Measurements from ENCODE around the gene TXK. TPM values are rescaled to one million over a fixed set of nuclear protein-coding genes. Genes with fewer than 3 reads are reported as not detected.
A peak's percentile ranks its signal among the peaks of the same experiment; 100 is the strongest.

TXK gene
- total RNA-seq, 1 experiment from 2014 or later = not detected

DNA sequence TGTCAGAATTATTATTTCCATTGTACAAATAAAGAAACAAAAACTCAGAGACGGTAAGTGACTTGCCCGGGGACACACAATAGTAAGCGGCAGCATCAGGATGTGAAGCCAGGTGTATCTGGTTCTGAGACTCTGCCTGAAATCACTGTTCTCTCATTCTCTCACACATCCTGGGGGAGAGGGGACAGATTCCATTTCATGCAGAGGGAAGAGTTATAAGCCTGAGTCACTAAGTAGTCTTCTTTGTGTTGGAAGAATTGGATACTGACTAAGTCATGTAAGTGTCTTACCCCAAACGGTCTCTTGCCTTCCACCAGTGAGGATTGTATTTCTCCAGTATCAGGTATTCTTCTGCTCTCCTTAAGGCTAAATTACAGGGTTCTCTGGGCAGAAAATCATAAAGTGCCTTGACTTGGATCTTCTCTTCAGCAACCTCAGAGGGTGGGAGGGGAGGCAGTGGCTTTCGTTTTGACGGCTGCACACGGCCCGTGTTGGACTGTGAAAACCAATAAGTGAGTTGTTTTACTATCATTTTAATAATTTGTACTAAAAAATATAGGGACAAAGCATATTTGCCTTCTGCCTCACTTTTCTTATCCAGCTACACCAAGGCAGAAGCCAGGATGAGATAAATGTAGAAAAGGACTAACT is 21.9 kb downstream of the TXK start:
- no peak for DNase-seq (ENCODE audit: low read depth)
- in situ Hi-C loops (cut with HindIII; ENCODE audit: low pct_unique_long_range_greater_than_20kb, low sequenced_read_pairs) = no loop called here

DNA sequence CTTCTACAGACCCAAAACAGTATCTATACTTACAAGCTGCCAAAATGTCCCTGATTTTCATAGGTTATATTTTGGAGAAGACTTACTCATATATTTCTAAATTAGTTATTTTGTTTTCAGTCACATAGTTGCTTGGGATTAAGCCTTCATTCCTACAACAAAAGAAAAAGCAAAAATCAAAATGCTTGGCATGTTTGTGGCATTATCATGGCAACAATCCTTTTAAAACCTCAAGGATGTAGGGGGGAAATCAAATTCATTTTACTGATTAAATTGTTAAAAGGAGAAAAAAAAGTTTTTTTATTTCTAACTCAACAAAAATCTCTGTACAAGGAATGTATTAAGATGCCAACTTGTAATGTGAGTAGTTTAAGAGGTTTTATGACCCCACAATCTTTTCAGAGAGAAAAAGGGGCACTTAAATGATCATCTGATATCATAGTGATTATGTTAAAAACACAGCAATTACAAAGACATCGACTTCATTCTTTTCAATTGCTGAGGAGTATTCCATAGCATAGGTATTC is 23.5 kb downstream of the TXK start:
- DNase-seq (ENCODE audit: low read depth) = no peak
- in situ Hi-C loops (cut with HindIII; ENCODE audit: low pct_unique_long_range_greater_than_20kb, low sequenced_read_pairs) = no loop called here

DNA sequence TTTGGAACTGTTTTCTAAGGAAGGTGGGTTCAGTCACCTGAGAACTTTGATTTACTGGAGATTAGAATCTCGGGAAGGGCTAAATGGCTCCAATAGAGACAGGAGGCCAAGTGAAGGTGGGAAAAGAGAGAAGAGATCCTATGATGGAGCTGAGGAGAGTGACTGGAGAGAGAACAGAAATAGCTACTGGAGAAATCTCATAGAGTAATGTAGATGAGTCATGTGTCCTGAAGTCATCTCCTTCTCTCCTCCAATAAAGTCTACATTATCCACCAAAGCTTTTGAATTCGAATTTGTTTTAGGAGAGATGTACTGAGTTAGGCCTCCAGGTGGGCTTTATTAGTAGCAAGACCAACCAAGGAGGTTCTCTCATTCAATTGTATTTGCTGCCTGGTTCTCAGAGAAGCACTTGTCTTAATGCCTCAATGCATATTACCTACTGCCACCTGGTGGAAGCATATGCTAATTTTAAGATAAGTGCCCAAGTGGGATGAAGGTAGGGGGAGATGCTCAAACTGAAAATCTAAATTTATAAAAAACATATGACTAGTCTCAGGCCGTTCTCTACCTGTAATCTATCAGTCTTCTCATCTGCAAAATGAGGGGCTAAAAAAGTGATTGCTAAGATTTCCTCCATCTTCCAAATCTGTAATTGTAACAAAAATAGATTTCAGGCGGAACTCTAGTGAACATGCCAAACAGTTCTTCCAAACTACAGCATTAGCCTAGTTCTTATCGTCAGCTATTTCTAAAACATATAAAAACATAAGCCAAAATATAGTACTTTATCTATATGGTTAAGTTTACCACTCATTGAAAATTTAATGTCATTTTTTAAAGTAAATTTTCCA is 24.4 kb downstream of the TXK start:
- in situ Hi-C loops (cut with HindIII; ENCODE audit: low pct_unique_long_range_greater_than_20kb, low sequenced_read_pairs) = no loop called here

DNA sequence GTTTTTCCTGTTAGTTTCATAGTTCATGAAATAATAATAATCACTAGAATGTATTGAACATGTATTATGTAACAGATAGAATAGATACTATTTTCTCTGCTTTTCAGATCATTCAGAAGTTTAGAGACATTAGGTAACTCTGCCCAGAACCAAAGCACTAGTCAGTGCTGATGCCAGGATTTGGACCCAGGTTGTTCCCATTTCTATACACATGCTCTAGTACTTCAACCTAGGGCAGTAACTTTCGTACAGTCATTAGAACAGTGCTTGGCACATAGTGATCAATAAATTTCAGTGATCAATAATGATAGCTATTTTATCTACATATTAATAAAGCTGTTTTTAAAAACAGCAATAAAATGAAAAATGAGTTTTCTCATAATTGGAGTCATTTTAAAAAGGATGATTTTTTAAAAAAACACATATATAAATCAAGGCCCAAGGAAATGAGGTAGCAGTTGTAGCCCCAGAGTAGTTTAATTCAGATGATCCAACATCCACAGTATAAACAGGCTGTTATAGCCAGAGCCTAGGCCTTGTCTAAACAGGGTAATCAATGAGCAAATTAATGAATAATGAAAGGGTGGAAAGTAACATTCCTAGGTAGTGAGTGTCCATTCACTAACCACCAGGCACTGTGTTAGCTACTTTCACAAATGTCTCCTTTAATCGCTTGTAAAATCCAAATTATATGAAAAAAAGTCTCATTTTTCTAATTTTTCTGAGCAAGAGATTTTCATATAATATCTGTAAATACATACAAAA is 25.6 kb downstream of the TXK start:
- in situ Hi-C loops (cut with HindIII; ENCODE audit: low pct_unique_long_range_greater_than_20kb, low sequenced_read_pairs) = no loop called here
- no peak for DNase-seq (ENCODE audit: low read depth)

More for the DNA sequence above, 24.4 kb downstream of the TXK start:
- peak; percentile 56 for DNase-seq (ENCODE audit: low read depth)

DNA sequence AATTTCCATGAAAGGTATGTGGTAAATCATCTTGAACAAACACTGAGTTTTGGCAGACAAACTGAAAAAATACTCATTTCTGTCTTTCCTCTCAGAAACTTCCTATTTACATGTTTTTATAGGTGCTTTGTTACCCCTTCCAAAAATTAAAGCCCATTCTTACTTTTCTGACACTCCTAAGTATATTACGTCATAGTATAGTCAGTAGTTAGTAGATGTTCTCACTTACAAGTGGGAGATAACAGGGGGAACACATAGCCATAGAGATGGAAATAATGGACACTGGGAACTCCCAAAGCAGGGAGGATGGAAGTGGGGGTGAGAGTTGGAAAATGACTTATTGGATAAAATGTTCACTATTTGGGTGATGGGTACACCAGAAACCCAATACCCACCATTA is 28.8 kb downstream of the TXK start:
- DNase-seq (ENCODE audit: low read depth) = no peak
- in situ Hi-C loops (cut with HindIII; ENCODE audit: low pct_unique_long_range_greater_than_20kb, low sequenced_read_pairs) = no loop called here

DNA sequence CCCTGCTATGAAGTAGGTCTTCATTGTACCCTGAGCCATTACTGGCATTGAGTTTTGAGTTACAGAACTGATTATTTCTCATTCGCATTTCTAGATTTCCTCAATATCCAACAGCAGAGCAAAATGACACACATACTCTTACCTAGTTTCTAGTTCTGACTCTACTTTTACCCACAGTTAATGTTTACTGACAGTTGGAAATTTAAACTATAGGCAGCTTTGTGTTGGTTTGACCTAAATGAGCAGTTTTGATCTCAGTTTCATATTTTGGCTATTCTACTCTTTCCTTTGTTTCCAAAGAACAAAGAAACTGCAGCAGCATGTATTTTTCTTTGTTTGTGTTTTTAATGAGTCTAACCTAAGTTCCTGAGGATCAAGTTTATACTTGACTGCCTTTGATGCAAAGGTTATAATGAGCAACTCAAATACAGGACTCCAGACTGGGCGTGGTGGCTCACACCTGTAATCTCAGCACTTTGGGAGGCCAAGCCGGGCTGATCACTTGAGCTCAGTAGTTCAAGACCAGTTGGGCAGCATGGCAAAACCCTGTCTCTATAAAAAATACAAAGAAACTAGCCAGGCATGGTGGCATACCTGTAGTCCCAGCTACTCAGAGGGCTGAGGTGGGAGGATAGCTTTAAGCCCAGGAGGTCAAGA is 30.4 kb downstream of the TXK start:
- in situ Hi-C loops (cut with HindIII; ENCODE audit: low pct_unique_long_range_greater_than_20kb, low sequenced_read_pairs) = no loop called here
- DNase-seq (ENCODE audit: low read depth) = no peak

DNA sequence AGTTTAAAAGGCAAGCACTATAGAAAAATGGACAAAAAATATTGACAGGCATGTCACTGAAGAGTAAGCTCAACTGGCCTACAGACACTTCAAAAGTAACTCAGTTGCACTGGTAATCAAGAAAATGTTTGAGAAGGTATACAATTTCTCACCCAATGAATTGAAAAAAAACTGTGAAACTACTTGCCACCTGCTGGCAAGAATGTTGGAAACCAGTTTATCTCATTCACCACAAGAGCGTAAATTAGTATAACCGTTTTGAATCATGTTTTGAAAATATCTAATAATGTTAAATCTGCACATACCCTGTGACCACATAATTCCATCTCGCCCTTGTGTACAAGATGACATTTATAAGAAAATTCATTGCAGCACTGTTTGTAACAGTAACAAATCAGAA is 31.7 kb downstream of the TXK start:
- in situ Hi-C loops (cut with HindIII; ENCODE audit: low pct_unique_long_range_greater_than_20kb, low sequenced_read_pairs) = no loop called here

DNA sequence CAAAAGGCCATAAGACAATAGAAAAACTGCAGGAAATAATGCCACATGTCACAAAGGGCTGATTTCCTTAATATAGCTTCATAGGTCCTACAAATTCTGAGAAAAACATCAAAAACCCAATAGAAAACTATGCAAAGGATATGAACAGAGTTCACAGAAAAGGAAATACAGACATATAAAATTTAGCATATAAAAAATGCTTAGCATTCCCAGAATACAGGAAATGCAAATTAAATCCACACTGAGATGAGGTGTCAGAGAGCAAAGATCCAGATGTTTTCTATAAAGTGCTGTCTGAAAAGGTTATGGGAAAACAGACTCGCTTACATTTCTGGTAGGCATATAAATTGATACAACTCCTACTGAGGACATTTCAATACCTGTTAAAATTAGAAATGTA is 33.8 kb downstream of the TXK start:
- no peak for DNase-seq (ENCODE audit: low read depth)
- in situ Hi-C loops (cut with HindIII; ENCODE audit: low pct_unique_long_range_greater_than_20kb, low sequenced_read_pairs) = no loop called here

More for the DNA sequence above, 31.7 kb downstream of the TXK start:
- DNase-seq (ENCODE audit: low read depth) = no peak

DNA sequence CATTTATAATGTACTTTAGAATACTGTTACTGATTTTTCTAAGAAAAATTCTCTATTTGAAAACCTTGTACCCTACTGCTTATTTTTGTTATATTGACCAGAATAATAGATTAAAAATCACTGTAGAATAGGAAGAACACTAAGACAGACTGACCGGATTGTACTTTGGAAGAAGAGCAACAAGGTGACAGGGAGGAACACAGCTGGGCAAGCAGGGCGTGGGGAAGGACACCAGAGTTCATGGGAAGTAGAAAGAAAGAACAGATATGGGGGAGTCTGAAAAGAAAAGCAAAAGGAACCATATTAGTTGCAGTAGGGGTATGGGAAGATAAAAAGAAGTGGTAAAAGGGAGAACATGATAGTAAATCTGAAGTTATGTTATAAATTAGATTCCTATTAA is 38.6 kb downstream of the TXK start:
- in situ Hi-C loops (cut with HindIII; ENCODE audit: low pct_unique_long_range_greater_than_20kb, low sequenced_read_pairs) = no loop called here

DNA sequence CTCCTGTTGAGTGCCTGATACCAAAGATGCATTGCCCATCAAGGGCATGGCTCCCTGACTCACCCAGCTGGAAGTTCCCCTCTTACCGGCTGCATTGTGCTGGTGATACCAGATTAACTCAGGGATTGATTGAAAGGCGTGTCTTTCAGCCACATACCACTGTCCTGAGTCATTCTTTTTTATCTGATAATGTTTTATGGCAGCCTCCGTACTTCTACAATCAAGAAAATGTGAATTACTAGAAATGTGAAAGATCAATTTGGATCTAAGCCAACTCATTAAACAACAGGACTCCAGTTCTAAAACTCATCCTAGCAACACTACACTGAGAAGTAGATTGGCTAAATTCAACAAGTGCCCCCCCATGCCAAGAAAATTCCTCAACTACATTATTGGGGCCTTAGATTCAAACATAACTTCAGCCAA is 40.0 kb downstream of the TXK start:
- in situ Hi-C loops (cut with HindIII; ENCODE audit: low pct_unique_long_range_greater_than_20kb, low sequenced_read_pairs) = no loop called here
- DNase-seq (ENCODE audit: low read depth) = peak; percentile 66

More for the DNA sequence above, 38.6 kb downstream of the TXK start:
- DNase-seq (ENCODE audit: low read depth) = no peak

DNA sequence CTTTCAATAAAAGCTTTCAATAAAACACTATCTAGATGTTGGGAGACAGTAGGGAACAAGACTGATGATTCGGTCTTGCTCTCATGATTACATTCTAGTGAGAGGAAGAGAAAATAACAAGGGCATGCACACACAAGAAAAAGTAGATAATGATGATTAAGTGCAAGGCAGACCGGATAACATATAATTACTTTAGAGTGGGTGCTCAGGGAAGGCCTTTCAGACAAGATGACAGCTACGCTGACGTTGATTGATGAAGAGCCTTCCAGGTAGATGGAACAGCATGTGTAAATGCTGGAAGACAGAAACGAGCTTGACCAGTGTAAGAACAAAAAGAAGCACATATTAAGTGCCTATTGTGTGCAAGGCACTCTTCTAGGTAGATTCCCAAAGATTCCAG is 43.4 kb downstream of the TXK start:
- in situ Hi-C loops (cut with HindIII; ENCODE audit: low pct_unique_long_range_greater_than_20kb, low sequenced_read_pairs) = no loop called here
- no peak for DNase-seq (ENCODE audit: low read depth)

DNA sequence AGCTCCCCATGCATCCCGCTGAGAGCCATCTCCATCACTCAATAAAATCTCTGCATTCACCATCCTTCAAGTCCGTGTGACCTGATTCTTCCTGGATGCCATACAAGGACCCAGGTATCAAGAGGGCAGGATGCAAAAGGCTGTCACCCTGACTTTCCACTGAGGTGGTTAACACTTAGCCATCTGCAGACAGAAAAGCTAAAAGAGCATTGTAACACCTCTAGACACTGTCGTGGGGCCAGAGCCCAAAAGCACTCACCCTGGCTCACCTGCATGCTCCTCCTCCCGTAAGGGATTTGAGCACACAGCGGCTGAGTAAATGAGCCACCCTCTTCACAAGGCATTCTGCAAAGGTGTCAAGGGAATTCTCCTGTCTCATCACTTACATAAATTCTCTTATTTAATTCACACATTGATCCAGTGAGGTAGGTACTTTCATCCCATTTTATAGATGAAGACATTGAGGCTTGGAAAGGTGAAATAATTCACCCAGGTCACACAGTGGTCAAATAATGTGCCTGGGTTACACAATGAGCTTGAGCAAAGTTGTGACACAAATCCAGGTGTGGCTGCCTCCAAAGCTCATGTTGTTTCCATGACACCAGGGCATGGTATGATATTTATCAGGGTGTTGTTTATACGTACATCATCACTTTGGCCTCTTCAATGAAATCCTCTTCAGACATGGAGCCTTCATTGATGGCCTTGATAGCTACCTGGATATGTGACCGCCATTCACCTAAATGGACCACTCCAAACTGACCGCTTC is 48.0 kb downstream of the TXK start:
- DNase-seq (ENCODE audit: low read depth) = no peak
- in situ Hi-C loops (cut with HindIII; ENCODE audit: low pct_unique_long_range_greater_than_20kb, low sequenced_read_pairs) = no loop called here

DNA sequence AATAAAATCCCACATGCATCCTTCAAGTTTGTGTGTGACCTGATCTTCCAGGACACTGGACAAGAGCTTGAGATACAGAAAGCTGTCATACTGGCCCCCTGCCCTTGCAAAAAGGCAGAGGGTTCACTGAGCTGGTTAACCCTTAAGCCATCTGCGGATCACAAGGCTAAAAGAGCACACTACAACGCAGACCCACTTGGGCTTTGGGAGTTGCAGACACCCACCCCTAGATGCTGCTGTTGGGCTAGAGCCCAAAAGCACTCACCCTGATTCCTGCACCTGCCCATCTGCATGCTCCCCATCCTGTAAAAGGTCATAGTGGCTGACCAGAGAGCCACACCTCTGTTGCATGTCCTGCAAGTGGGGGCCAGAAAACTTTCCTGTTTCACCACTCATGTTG is 51.1 kb downstream of the TXK start:
- no peak for DNase-seq (ENCODE audit: low read depth)
- in situ Hi-C loops (cut with HindIII; ENCODE audit: low pct_unique_long_range_greater_than_20kb, low sequenced_read_pairs) = no loop called here

DNA sequence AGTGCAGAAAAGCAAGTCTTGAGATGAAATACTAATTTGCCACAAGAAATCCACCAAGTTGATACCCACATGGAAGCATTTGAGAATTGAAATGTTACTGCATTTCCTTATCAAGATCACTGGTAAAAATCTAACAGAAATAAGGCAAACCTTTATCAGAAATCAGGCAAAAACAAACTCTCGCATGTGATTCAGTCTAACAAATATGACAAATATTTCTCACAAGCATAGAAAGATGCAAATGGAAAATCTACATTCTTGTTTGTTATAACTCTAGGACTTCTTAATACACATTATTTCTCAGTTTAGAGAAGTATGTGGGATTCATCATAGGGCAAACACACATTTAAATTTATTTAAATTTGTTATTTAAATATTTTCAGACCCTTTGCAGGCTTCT is 52.9 kb downstream of the TXK start:
- in situ Hi-C loops (cut with HindIII; ENCODE audit: low pct_unique_long_range_greater_than_20kb, low sequenced_read_pairs) = no loop called here
- DNase-seq (ENCODE audit: low read depth) = no peak

DNA sequence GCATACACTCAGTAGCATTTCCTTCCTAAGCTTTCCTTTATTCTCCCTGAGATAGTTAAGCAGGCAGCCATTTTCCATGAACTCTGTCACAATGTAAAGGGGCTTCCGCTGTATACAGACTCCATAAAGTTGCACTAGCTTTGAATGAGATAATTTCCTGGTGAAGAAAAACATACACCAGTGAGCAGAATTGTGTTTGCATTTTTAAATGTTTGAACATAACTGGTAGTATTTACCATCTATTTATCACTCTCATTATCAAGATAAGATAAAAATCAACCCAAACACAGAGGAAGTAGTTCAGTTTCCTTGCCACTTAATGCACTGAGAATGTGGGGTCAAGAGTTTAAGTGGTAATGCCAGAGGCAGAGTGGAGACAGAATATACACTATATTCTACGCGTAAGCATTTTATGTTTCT is 54.1 kb downstream of the TXK start:
- DNase-seq (ENCODE audit: low read depth) = peak; percentile 70
- in situ Hi-C loops (cut with HindIII; ENCODE audit: low pct_unique_long_range_greater_than_20kb, low sequenced_read_pairs) = no loop called here

DNA sequence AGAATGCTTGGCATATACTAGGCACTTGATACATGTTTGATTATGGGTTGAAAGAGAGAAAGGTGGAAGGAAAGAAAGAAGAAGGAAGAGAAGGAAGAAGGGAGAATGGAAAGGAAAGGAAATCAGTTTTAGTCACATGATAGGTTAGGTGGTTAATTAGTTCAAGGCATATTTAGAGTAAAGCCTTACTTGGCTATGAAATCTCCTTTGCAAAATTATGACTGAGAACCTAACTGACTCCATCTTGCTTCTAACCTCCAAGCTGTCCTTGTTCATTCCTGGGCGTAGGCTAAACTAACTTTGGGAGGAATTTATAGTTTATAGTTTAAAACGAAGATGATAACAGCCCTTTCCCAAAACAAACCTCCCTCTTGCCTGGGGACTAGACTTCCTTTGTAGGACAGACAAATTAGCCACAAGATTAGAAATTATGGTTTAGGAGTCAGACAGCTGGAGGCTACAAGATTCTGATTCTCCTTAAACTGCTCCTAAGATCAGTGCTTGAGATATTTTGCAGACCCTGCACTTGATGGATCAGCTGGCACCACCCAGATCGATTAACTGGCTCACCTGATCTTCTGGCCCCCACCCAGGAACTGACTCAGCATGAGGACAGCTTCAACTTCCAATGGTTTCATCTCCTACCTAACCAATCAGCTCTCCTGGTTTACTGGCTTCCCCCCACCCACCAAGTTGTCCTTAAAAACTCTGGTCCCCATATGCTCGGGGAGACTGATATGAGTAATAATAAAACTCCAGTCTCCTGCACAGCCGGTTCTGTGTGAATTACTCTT is 55.0 kb downstream of the TXK start:
- in situ Hi-C loops (cut with HindIII; ENCODE audit: low pct_unique_long_range_greater_than_20kb, low sequenced_read_pairs) = no loop called here
- no peak for DNase-seq (ENCODE audit: low read depth)

DNA sequence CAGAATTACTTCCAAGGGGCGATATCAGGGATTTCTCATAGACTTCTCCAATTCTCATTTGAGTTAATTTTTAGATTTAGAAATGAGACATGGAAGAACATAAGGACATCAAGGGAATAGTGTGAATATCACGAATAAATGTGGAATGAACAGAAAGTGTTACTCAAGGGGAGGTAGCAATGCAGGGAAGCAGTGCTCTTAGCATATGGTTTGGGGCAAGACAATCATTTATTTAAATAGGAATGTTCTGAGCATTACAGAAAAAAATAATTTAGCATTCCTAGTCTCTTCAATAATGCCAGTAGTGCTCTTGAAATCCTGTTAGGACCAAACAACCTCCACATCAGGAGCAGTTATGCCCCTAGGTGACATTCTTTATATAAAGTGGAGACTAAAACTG is 55.6 kb downstream of the TXK start:
- no peak for DNase-seq (ENCODE audit: low read depth)
- in situ Hi-C loops (cut with HindIII; ENCODE audit: low pct_unique_long_range_greater_than_20kb, low sequenced_read_pairs) = no loop called here

All from Caki2 (cell line).